ENCODE results near the gene LUC7L.
"Not testable (repeated sequence)": the region's sequence is repeated elsewhere in the genome, so short reads cannot be mapped to it uniquely, and the experiment has no call there.

Gene LUC7L

GRCh38 chr16:230351-230750 lies 1.1 kb upstream of the LUC7L start:
- not testable (repeated sequence) for DNase-seq (ENCODE audit: low read depth in 2 of 2)

- no peak for DNase-seq (ENCODE audit: low read depth in 2 of 2)
These were observed 557 bp upstream of the LUC7L start for GRCh38 chr16:229731-230281.

GRCh38 chr16:228151-228851 lies 948 bp downstream of the LUC7L start:
- DNase-seq (ENCODE audit: low read depth in 2 of 2) = no peak

GRCh38 chr16:220021-220420 lies 9.2 kb downstream of the LUC7L start:
- no peak for DNase-seq (ENCODE audit: low read depth in 2 of 2)

GRCh38 chr16:212999-213398 lies 16.2 kb downstream of the LUC7L start:
- DNase-seq (ENCODE audit: low read depth in 2 of 2) = no peak

- DNase-seq (ENCODE audit: low read depth in 2 of 2) = not testable (repeated sequence)
These were observed 17.5 kb downstream of the LUC7L start for GRCh38 chr16:211631-212180.

GRCh38 chr16:209359-209758 lies 19.9 kb downstream of the LUC7L start:
- not testable (repeated sequence) for DNase-seq (ENCODE audit: low read depth in 2 of 2)

GRCh38 chr16:204046-204445 lies 25.2 kb downstream of the LUC7L start:
- not testable (repeated sequence) for DNase-seq (ENCODE audit: low read depth in 2 of 2)

GRCh38 chr16:203246-203645 lies 26.0 kb downstream of the LUC7L start:
- DNase-seq (ENCODE audit: low read depth in 2 of 2) = no peak

GRCh38 chr16:200388-200787 lies 28.9 kb downstream of the LUC7L start:
- peak; percentile 23 to 26 for DNase-seq (ENCODE audit: low read depth in 2 of 2)

GRCh38 chr16:194516-194915 lies 34.7 kb downstream of the LUC7L start:
- DNase-seq (ENCODE audit: low read depth in 2 of 2) = no peak

- DNase-seq (ENCODE audit: low read depth in 2 of 2) = no peak
These were observed 35.8 kb downstream of the LUC7L start for GRCh38 chr16:193441-193840.

GRCh38 chr16:192686-193085 lies 36.6 kb downstream of the LUC7L start:
- DNase-seq (ENCODE audit: low read depth in 2 of 2) = no peak

GRCh38 chr16:191831-192230 lies 37.4 kb downstream of the LUC7L start:
- no peak for DNase-seq (ENCODE audit: low read depth in 2 of 2)

GRCh38 chr16:189604-190186 lies 39.6 kb downstream of the LUC7L start:
- no peak for DNase-seq (ENCODE audit: low read depth in 2 of 2)

GRCh38 chr16:188674-189073 lies 40.6 kb downstream of the LUC7L start:
- DNase-seq (ENCODE audit: low read depth in 2 of 2) = no peak

- no peak for DNase-seq (ENCODE audit: low read depth in 2 of 2)
These were observed 41.9 kb downstream of the LUC7L start for GRCh38 chr16:187330-187729.

GRCh38 chr16:185691-186090 lies 43.6 kb downstream of the LUC7L start:
- DNase-seq (ENCODE audit: low read depth in 2 of 2) = no peak

GRCh38 chr16:185213-185612 lies 44.0 kb downstream of the LUC7L start:
- no peak for DNase-seq (ENCODE audit: low read depth in 2 of 2)

- no peak for DNase-seq (ENCODE audit: low read depth in 2 of 2)
These were observed 46.2 kb downstream of the LUC7L start for GRCh38 chr16:183005-183404.

GRCh38 chr16:181565-182021 lies 47.7 kb downstream of the LUC7L start:
- DNase-seq (ENCODE audit: low read depth in 2 of 2) = no peak

GRCh38 chr16:180681-181564 lies 48.3 kb downstream of the LUC7L start:
- DNase-seq (ENCODE audit: low read depth in 2 of 2) = peak; percentile 19 to 24

Data from fibroblast of skin of left quadriceps (primary cell).